Gastrocnemius medialis (tissue), 4 donors: Measurements from ENCODE around the gene HRH2.

ENCODE experiments used
- CTCF ChIP-seq, 5 experiments: fragments of 450-650 bp in 3 of 5; fragments of 200-600 bp in 2 of 5; sonication (generic) in 2 of 5; IDR thresholded peaks in 4 of 5; conservative IDR thresholded peaks in 1 of 5; 1 replicate in 4 of 5; 2 replicates in 1 of 5; pipeline ENCODE4 v1.5.1; 2016 to 2019; ENCODE audit warnings: antibody characterized with exemption in 5 of 5, mild to moderate bottlenecking in 3 of 5, moderate library complexity in 3 of 5
- POLR2A ChIP-seq, 2 donors: fragments of 450-650 bp; IDR thresholded peaks; one replicate each; pipeline ENCODE4 v1.6.1; 2017; ENCODE audit warnings: antibody characterized with exemption in 2 of 2, mild to moderate bottlenecking in 2 of 2, moderate library complexity in 2 of 2

- TF ChIP-seq CTCF (IDR thresholded peaks at IDR 0.05 in 4 of 5, conservative IDR thresholded peaks at IDR 0.05 in 1 of 5) (no peak), POLR2A (IDR thresholded peaks at IDR 0.05) (no peak)
Observed at GRCh38 chr5:175711472-175712312, 53.8 kb downstream of the HRH2 start.
